ENCODE measurements around the gene SCD. TPM values are rescaled to one million over a fixed set of nuclear protein-coding genes. Genes with fewer than 3 reads are reported as not detected.

SCD gene
- total and polyA plus RNA-seq, 2 experiments from 2014 or later: 325 to 816 TPM

- TF ChIP-seq ETS1 (IDR thresholded peaks at IDR 0.05) (no peak), EZH2 (IDR thresholded peaks at IDR 0.05; ENCODE audit: low read depth, unreplicated experiment) (no peak), NANOG (IDR thresholded peaks at IDR 0.05; ENCODE audit: borderline replicate concordance) (no peak), STAT1 (IDR thresholded peaks at IDR 0.05; ENCODE audit: unreplicated experiment) (no peak), ZNF331 (CRISPR knock-in tag; IDR thresholded peaks at IDR 0.05; ENCODE audit: low read depth) (no peak), JUNB (IDR thresholded peaks at IDR 0.05; ENCODE audit: unreplicated experiment) (no peak)
These were observed 4.4 kb upstream of the SCD start (continued) for GRCh38 chr10:100342627-100342972.

- H3K36me3 Mint-ChIP-seq (ENCODE audit: low read depth): peaks cover 19% of the 10 kb centered on the region
- Histone ChIP-seq H4K20me1 (replicated peaks; ENCODE audit: insufficient read depth) (peaks cover 15% of the 10 kb centered on the region), H3K4me2 (no peak overlapping the region), H3K36me3 (ENCODE audit: insufficient read depth) (peaks cover 13% of the 10 kb centered on the region), H2AFZ (no peak overlapping the region), H3K27me3 (ENCODE audit: insufficient read depth) (no peaks in the 10 kb centered on the region), H3K9me2 (ENCODE audit: insufficient read depth) (no peaks in the 10 kb centered on the region), H3K4me3 (no peak overlapping the region), H3F3A (replicated peaks; ENCODE audit: low read depth) (peaks cover 11% of the 10 kb centered on the region; the same call in 1 of the 2 replicates), H3K79me2 (replicated peaks; ENCODE audit: insufficient read depth) (peaks cover 38% of the 10 kb centered on the region), H3K4me1 (ENCODE audit: insufficient read depth) (peaks cover 27% of the 10 kb centered on the region), H3K27ac (ENCODE audit: low read depth) (no peak overlapping the region)
- H3K4me3 Mint-ChIP-seq: no peak overlapping the region
- peaks cover 50% of the 10 kb centered on the region for H3K4me1 Mint-ChIP-seq
- DNase-seq (ENCODE audit: low spot score): no peak
- H3K27ac Mint-ChIP-seq: no peak overlapping the region
- no peaks in the 10 kb centered on the region for H3K9me3 Mint-ChIP-seq
- peaks cover 27% of the 10 kb centered on the region for H3K27me3 Mint-ChIP-seq (ENCODE audit: insufficient read depth, low read depth, poor library complexity)
- no peak for ATAC-seq
- TF ChIP-seq EZH2phosphoT487 (IDR thresholded peaks at IDR 0.05; ENCODE audit: unreplicated experiment) (no peak), ZNF331 (CRISPR knock-in tag; IDR thresholded peaks at IDR 0.05; ENCODE audit: low read depth) (no peak), NANOG (IDR thresholded peaks at IDR 0.05; ENCODE audit: borderline replicate concordance) (no peak), REST (IDR thresholded peaks at IDR 0.05; ENCODE audit: unreplicated experiment) (no peak), ZNF114 (CRISPR knock-in tag; IDR thresholded peaks at IDR 0.05) (no peak), CTCF (conservative IDR thresholded peaks at IDR 0.05; ENCODE audit: low read depth in 2 of 2) (no peak), ZNF462 (CRISPR knock-in tag; IDR thresholded peaks at IDR 0.05) (no peak), CREB1 (CRISPR knock-in tag; IDR thresholded peaks at IDR 0.05; ENCODE audit: low read depth) (no peak), STAT1 (IDR thresholded peaks at IDR 0.05; ENCODE audit: unreplicated experiment) (no peak), POLR2AphosphoS5 (IDR thresholded peaks at IDR 0.05; ENCODE audit: low read depth) (no peak), EZH2 (IDR thresholded peaks at IDR 0.05; ENCODE audit: low read depth, unreplicated experiment) (no peak)
These were observed 2.7 kb upstream of the SCD start for GRCh38 chr10:100344241-100344788.

Data from GM23338 (cell line).